Dermis blood vessel endothelial cell (primary cell): ENCODE measurements around the gene SNX1. TPM values are rescaled to one million over a fixed set of nuclear protein-coding genes. Genes with fewer than 3 reads are reported as not detected.

Source experiments
- DNase-seq: peaks from one replicate; pipeline ENCODE4 v3.0.0; 2010
- total RNA-seq: library from RNA; depleted of rRNA; stranded (reverse); fragments of >200 nt; gene quantifications from 2 replicates; pipeline ENCODE4 v1.2.3, GENCODE V29; 2014

The SNX1 gene
- total RNA-seq, 1 donor from 2014 or later: 52.4 TPM

- no peak for DNase-seq
Measured at GRCh38 chr15:64146885-64147681, 51.3 kb downstream of the SNX1 start.

GRCh38 chr15:64148168-64148567 is 52.4 kb downstream of the SNX1 start:
- no peak for DNase-seq

GRCh38 chr15:64148581-64148980 is 52.8 kb downstream of the SNX1 start:
- DNase-seq: no peak

- peak; percentile 41 for DNase-seq
Measured at GRCh38 chr15:64149424-64149823, 53.6 kb downstream of the SNX1 start.

GRCh38 chr15:64149893-64150578 is 54.3 kb downstream of the SNX1 start:
- DNase-seq: no peak

GRCh38 chr15:64151727-64152506 is 56.1 kb downstream of the SNX1 start, which contains the start of gene SNX22:
Gene SNX22 (plus strand): TSS chr15:64151731. CDS start chr15:64151776, 45 bp downstream.
- no peak for DNase-seq

- DNase-seq: no peak
Measured at GRCh38 chr15:64152507-64153387, 57.0 kb downstream of the SNX1 start.

- DNase-seq: peak; percentile 91
Measured at GRCh38 chr15:64153480-64154367, 57.9 kb downstream of the SNX1 start.

GRCh38 chr15:64155802-64156651 is 60.2 kb downstream of the SNX1 start:
- DNase-seq: no peak

GRCh38 chr15:64156652-64157331 is 61.0 kb downstream of the SNX1 start:
- no peak for DNase-seq

- DNase-seq: no peak
Measured at GRCh38 chr15:64157599-64158125, 61.9 kb downstream of the SNX1 start.

GRCh38 chr15:64158363-64159134 is 62.8 kb downstream of the SNX1 start:
- DNase-seq: no peak

GRCh38 chr15:64161688-64162477 is 66.1 kb downstream of the SNX1 start:
- no peak for DNase-seq

- DNase-seq: no peak
Measured at GRCh38 chr15:64162478-64162868, 66.7 kb downstream of the SNX1 start.

- DNase-seq: peak; percentile 98
Measured at GRCh38 chr15:64162869-64163658, 67.3 kb downstream of the SNX1 start, which contains the start of gene PPIB. Gene PPIB (minus strand): TSS chr15:64163022. CDS start chr15:64162986, 36 bp downstream.

- DNase-seq: peak; percentile 65
Measured at GRCh38 chr15:64163659-64164362, 68.0 kb downstream of the SNX1 start.
